HG02588 (cell line): ENCODE data around the gene KIRREL3.

Experiments used
- ATAC-seq: cut with Tn5 transposase; IDR thresholded peaks from one replicate; pipeline ENCODE4 v1.9.1; 2021; ENCODE audit warnings: mild to moderate bottlenecking, moderate library complexity; ENCODE audit not compliant: unreplicated experiment

The KIRREL3 gene

GRCh38 chr11:126837581-126837980, 163.0 kb downstream of the KIRREL3 start:
- ATAC-seq = no peak

- no peak for ATAC-seq
Measured at GRCh38 chr11:126834573-126834972, 166.0 kb downstream of the KIRREL3 start.

GRCh38 chr11:126834149-126834548, 166.4 kb downstream of the KIRREL3 start:
- ATAC-seq = no peak

DNA sequence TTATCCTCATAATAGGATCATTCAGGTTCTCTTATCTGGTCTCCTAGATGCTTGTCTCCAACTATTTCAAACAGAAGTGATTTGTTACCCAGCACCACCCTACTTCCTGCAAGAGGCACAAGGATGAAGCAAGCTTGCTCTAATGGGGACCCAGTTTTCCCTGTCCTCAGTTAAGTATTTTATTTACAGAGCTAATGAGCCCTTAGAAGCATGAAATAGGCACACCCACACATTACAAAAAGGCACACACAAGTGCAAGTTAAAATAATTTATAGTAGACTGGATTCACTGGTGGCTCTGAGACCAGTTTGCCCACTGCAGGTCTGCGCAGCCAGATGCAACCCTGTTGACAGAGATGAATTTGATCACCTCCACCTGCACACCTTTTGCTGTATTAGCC, 167.5 kb downstream of the KIRREL3 start:
- ATAC-seq = no peak

- no peak for ATAC-seq
Measured at GRCh38 chr11:126832387-126832786, 168.2 kb downstream of the KIRREL3 start.

DNA sequence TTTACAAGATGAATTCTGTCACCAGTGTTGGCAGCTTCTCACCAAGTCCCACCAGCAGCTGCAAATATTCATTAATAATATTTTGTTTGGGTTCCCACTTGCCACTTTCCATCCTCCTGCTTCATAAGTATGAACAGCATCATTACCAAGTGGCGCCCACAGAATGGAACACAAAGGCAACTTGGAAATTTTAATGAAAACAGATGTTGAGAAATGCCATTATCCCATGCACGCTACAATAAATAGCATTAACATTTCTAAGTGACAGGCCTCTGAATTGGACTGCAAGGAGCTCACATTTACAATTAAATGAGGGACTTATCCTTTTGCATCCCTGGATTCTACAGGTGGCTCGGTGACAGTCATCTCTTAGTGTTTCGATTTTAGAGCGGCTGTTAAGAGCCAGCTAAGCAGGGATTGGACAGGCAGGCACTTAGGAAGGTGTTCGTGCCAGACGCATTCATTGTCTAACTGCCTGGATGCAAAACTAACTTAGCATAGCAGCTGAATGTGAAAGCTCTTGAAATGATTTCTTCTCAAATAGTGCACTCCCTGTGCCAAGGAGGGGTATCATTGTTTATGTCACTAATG, 170.3 kb downstream of the KIRREL3 start:
- ATAC-seq = no peak

DNA sequence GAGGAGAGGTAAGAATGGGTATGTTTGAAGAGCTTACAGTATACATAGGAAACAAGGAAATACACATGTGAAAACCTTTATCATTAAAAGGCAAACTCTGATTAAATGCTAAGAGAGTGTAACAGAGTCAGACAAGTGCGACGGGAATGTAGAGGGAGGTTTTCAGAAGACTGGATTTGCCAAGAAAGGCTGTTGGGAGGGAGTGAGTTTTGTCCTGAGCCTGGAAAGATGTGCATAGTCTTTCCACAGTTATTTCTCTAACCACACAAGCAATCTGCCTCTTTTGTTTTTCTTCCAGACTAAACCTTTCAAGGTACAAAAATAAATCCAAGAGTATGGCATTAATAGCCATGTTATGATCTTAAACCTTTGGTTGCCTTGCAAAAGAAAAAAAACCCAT, 170.9 kb downstream of the KIRREL3 start:
- no peak for ATAC-seq

- ATAC-seq = no peak
Measured at GRCh38 chr11:126824035-126824607, 176.4 kb downstream of the KIRREL3 start.

DNA sequence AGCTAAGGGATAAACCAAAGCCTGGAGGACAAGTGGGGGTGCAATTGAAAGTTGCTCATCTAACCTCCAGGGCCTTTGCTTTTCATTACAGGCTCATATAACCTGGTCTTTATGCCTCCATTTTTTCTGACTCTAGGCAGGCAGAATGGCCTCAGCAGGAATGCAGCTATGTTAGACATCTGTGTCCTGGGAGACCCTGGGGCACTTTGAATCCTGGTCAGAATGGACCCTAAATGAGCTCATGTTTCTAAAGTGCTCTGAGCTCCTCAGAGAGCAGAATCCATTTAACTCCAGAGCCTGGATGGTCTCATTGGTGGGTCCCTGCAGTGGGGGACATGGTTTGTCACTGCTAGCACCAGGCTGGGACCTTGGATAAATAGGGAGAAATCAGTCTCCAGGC, 177.3 kb downstream of the KIRREL3 start:
- ATAC-seq = no peak

- ATAC-seq = no peak
Measured at GRCh38 chr11:126821827-126822226, 178.7 kb downstream of the KIRREL3 start.

GRCh38 chr11:126819194-126819593, 181.4 kb downstream of the KIRREL3 start:
- ATAC-seq = no peak

- ATAC-seq = no peak
Measured at GRCh38 chr11:126817523-126818450, 182.8 kb downstream of the KIRREL3 start.

- ATAC-seq = no peak
Measured at GRCh38 chr11:126817096-126817495, 183.5 kb downstream of the KIRREL3 start.

DNA sequence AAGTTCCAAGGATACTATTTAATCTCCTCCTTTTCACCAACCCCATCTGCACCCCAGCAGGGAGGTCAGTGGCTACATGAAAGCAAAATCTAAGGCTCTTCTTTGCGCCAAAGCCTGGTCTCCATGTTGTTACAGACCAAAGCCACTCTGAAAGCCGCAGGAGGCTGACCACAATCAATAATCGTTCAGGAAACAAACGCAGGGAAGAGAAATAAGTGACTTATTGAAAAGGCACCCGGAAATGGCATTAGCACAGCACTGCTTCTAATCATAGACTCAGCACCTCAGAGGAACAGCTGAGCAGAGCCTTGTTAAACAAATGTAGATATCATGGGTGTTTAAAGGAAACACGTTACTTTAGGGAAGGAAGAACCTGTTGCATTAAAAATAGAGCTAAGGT, 183.9 kb downstream of the KIRREL3 start:
- no peak for ATAC-seq

GRCh38 chr11:126815111-126815510, 185.5 kb downstream of the KIRREL3 start:
- ATAC-seq = no peak

DNA sequence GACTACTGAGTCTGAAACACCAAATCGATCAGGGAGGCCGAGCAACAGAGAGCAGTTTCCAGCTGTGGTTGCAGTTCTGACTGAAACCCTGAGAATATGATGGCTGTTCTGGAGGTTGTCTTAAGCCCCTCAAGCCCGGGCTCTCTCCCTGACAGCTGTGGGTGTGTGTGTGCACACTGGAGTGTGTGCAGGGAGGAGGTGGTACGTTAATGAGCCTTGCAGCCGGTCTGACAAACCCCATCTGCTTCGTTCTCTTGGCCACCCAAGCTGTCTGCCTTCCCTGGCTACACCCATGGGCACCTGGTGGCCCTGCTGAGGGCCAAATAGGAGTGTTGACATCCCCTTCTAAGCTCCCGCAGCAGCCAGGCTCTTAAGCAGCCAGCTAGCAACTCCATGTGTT, 189.8 kb downstream of the KIRREL3 start:
- no peak for ATAC-seq

DNA sequence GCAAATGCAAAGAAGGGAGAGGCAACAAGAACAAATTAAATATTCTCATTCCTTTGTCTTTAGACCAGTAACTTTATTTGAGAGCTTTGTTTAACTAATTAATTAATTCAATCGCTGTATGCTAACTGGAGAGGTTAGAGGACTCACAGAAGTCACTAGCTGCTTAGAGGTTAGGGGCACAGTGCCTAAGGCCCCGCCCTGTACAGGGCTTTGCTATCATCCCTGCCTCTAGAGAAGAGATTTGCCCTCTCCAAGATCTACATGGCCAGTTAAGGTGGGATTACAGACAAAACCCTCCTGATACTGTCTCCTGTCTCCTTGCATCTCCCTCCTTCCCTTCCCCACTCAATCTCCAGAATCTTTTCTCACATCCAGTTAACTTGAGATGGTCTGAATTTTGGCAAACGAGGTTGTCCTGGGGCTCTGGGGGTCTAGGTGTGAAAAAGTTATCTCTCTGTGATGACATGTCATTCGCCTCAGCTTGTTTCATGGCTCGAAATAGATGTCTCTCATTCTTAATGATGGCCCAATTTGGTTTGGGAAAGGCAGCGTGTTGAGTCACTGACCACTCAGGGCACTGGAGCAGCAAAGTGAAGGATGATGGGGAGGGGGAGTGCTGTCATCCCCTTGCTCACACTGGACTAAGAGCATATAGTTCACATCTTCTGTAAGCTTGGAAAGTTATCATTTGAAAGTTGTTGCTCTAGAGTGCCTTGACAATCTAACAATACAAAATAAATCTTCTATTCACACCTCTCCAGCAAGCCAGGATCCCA, 190.9 kb downstream of the KIRREL3 start:
- ATAC-seq = no peak

- no peak for ATAC-seq
Measured at GRCh38 chr11:126808836-126809235, 191.7 kb downstream of the KIRREL3 start.

DNA sequence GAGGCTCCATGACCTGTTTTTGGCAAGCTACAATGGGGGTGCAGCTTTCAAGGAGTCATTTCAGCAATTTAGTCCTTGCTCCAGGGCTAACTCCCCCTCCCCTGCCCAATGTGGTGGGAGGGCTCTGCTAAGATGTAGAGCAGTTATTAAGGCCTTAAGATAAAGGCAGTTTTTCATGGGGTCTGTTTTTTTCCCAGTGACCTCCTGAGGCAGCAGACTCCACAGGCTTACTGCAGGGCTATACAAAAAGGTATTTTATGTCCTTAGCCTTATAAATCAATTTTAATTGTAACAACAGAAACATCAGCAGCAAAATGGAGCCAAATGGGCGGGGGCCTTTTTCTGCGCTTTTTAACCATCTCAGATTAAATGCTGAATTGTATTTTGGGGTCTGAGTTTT, 192.3 kb downstream of the KIRREL3 start:
- ATAC-seq = no peak

GRCh38 chr11:126805870-126806269, 194.7 kb downstream of the KIRREL3 start:
- ATAC-seq = no peak

- no peak for ATAC-seq
Measured at GRCh38 chr11:126804363-126804762, 196.2 kb downstream of the KIRREL3 start.
